NT2/D1 (cell line): Measurements from ENCODE around the gene RAB3GAP1.

ENCODE experiments used
- SUZ12 ChIP-seq: IDR thresholded peaks from 2 replicates; pipeline ENCODE4 v1.6.1; 2011; ENCODE audit not compliant: insufficient read length, insufficient read depth; ENCODE audit errors: extremely low read depth
- ZNF274 ChIP-seq: IDR thresholded peaks from 2 replicates; pipeline ENCODE4 v1.6.1; 2011; ENCODE audit warnings: mild to moderate bottlenecking, low read depth, low read length

DNA sequence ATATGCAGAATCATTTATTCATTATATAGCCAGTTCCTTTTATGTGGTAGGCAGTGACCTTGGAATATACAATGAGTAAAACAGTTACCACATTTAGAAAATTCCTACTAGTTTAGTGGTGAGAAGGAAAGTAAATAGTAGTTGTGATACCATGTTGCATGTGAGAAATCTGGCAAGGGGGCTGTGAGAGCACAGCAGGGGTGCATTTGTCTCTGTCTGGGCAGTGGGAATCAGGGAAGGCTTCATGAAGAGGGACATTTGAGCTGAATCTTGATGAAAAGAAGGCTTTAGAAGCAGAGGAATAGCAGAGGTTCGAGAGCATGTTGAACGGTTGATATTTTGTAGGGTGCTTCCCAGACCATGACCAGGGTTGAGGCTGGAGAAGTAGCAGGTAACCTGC is 78.7 kb downstream of the RAB3GAP1 start:
- TF ChIP-seq ZNF274 (no peak), SUZ12 (no peak)
